GM18508 (cell line): ENCODE results near the gene GINM1.

Experiments
- ATAC-seq: cut with Tn5 transposase; IDR thresholded peaks from one replicate; pipeline ENCODE4 v1.9.1; 2021; ENCODE audit warnings: moderate number of reproducible peaks; ENCODE audit not compliant: insufficient read depth, unreplicated experiment

Gene GINM1

GRCh38 chr6:149586149-149586548 lies 20.0 kb downstream of the GINM1 start:
- no peak for ATAC-seq

GRCh38 chr6:149592983-149593382 lies 26.8 kb downstream of the GINM1 start:
- ATAC-seq, result no peak

GRCh38 chr6:149593408-149593807 lies 27.2 kb downstream of the GINM1 start:
- no peak for ATAC-seq

GRCh38 chr6:149600508-149600907 lies 34.3 kb downstream of the GINM1 start:
- ATAC-seq, result no peak

GRCh38 chr6:149608381-149608982 lies 42.3 kb downstream of the GINM1 start:
- no peak for ATAC-seq

GRCh38 chr6:149614337-149614736 lies 48.2 kb downstream of the GINM1 start:
- ATAC-seq, result no peak

- ATAC-seq, result no peak
Measured at GRCh38 chr6:149615805-149616204, 49.6 kb downstream of the GINM1 start.

- ATAC-seq, result no peak
Measured at GRCh38 chr6:149627672-149628071, 61.5 kb downstream of the GINM1 start.

GRCh38 chr6:149628875-149629510 lies 62.8 kb downstream of the GINM1 start:
- ATAC-seq, result no peak

- ATAC-seq, result no peak
Measured at GRCh38 chr6:149634315-149634714, 68.1 kb downstream of the GINM1 start.

GRCh38 chr6:149636124-149636523 lies 69.9 kb downstream of the GINM1 start:
- no peak for ATAC-seq
